Measurements from ENCODE around the gene EPHA6. TPM values are rescaled to one million over a fixed set of nuclear protein-coding genes. Genes with fewer than 3 reads are reported as not detected.
A peak's percentile ranks its signal among the peaks of the same experiment; 100 is the strongest.

The EPHA6 gene
- under 0.01 TPM in 1 of 2 replicates, not detected in the other for total RNA-seq
- polyA plus RNA-seq, result not detected in 2 replicates
- polyA plus RNA-seq (2012), result not detected in 2 replicates
- not detected in 2 replicates for polyA minus RNA-seq (ENCODE audit: low replicate concordance)

- Histone ChIP-seq H3K27ac (ENCODE audit: insufficient read depth, low read length) (no peak within 1 kb of the TSS), H3K9me3 (ENCODE audit: control insufficient read depth, insufficient read depth, low read depth, low read length) (no peaks in the 10 kb centered on the region), H3K9ac (ENCODE audit: insufficient read depth, low read length) (no peak within 1 kb of the TSS), H4K20me1 (ENCODE audit: control insufficient read depth, extremely low read depth, insufficient read depth, low read length) (no peaks in the 10 kb centered on the region), H3K79me2 (ENCODE audit: control insufficient read depth, insufficient read depth, low read length) (no peaks in the 10 kb centered on the region), H3K4me2 (ENCODE audit: extremely low read depth, insufficient read depth, low read length) (peak within 1 kb of the TSS; percentile 78), H3K4me1 (ENCODE audit: control insufficient read depth, extremely low read depth, insufficient read depth, low read length) (no peaks in the 10 kb centered on the region), H3K4me3 (replicated peaks in 1 of 4; ENCODE audit: control extremely low read depth in 1 of 4, insufficient read depth in 1 of 4, low read depth in 3 of 4, low read length in 4 of 4) (peak within 1 kb of the TSS; percentile 31 to 44 (median 34)), H2AFZ (ENCODE audit: low read length) (peak within 1 kb of the TSS; percentile 53), H3K36me3 (ENCODE audit: control insufficient read depth, insufficient read depth, low read length) (no peaks in the 10 kb centered on the region), H3K27me3 (ENCODE audit: control insufficient read depth, insufficient read depth, low read length) (peaks cover 11% of the 10 kb centered on the region)
- DNase-seq (ENCODE audit: low read depth in 2 of 2), result peak; percentile 46 to 58
- TF ChIP-seq CTCF (conservative IDR thresholded peaks at IDR 0.05 in 1 of 2, IDR thresholded peaks at IDR 0.05 in 1 of 2; ENCODE audit: low read depth in 1 of 2, low read length in 2 of 2) (peak in 1 of 2 donors; percentile 11), EZH2 (IDR thresholded peaks at IDR 0.05; ENCODE audit: low read length, missing control alignments) (peak; percentile 23)
Measured at GRCh38 chr3:96813820-96814650, at the start of gene EPHA6. TSS of gene EPHA6 (plus strand) at chr3:96814594.

- no peaks in the 10 kb centered on the region for H4K20me1 ChIP-seq (ENCODE audit: control insufficient read depth, extremely low read depth, insufficient read depth, low read length)
- no peaks in the 10 kb centered on the region for H3K4me1 ChIP-seq (ENCODE audit: control insufficient read depth, extremely low read depth, insufficient read depth, low read length)
- DNase-seq (ENCODE audit: low read depth in 2 of 2), result no peak
- no peaks in the 10 kb centered on the region for H3K9me3 ChIP-seq (ENCODE audit: control insufficient read depth, insufficient read depth, low read depth, low read length)
- H2AFZ ChIP-seq (ENCODE audit: low read length), result no peak overlapping the region
- H3K27ac ChIP-seq (ENCODE audit: insufficient read depth, low read length), result no peak overlapping the region
- H3K4me3 ChIP-seq (replicated peaks in 1 of 4; ENCODE audit: control extremely low read depth in 1 of 4, insufficient read depth in 1 of 4, low read depth in 3 of 4, low read length in 4 of 4), result no peak overlapping the region
- H3K9ac ChIP-seq (ENCODE audit: insufficient read depth, low read length), result no peak overlapping the region
- no peaks in the 10 kb centered on the region for H3K27me3 ChIP-seq (ENCODE audit: control insufficient read depth, insufficient read depth, low read length)
- no peaks in the 10 kb centered on the region for H3K79me2 ChIP-seq (ENCODE audit: control insufficient read depth, insufficient read depth, low read length)
- TF ChIP-seq EZH2 (IDR thresholded peaks at IDR 0.05; ENCODE audit: low read length, missing control alignments) (no peak), CTCF (conservative IDR thresholded peaks at IDR 0.05 in 1 of 2, IDR thresholded peaks at IDR 0.05 in 1 of 2; ENCODE audit: low read depth in 1 of 2, low read length in 2 of 2) (no peak)
- H3K4me2 ChIP-seq (ENCODE audit: extremely low read depth, insufficient read depth, low read length), result no peak overlapping the region
- H3K36me3 ChIP-seq (ENCODE audit: control insufficient read depth, insufficient read depth, low read length), result no peaks in the 10 kb centered on the region
Measured at GRCh38 chr3:96776818-96777217, 37.6 kb upstream of the EPHA6 start.

GRCh38 chr3:96779810-96780209 is 34.6 kb upstream of the EPHA6 start:
- Histone ChIP-seq H3K36me3 (ENCODE audit: control insufficient read depth, insufficient read depth, low read length) (no peaks in the 10 kb centered on the region), H3K4me2 (ENCODE audit: extremely low read depth, insufficient read depth, low read length) (no peak overlapping the region), H3K27me3 (ENCODE audit: control insufficient read depth, insufficient read depth, low read length) (no peaks in the 10 kb centered on the region), H4K20me1 (ENCODE audit: control insufficient read depth, extremely low read depth, insufficient read depth, low read length) (no peaks in the 10 kb centered on the region), H3K79me2 (ENCODE audit: control insufficient read depth, insufficient read depth, low read length) (no peaks in the 10 kb centered on the region), H3K4me3 (replicated peaks in 1 of 4; ENCODE audit: control extremely low read depth in 1 of 4, insufficient read depth in 1 of 4, low read depth in 3 of 4, low read length in 4 of 4) (no peak overlapping the region), H3K9me3 (ENCODE audit: control insufficient read depth, insufficient read depth, low read depth, low read length) (no peaks in the 10 kb centered on the region), H2AFZ (ENCODE audit: low read length) (no peak overlapping the region), H3K4me1 (ENCODE audit: control insufficient read depth, extremely low read depth, insufficient read depth, low read length) (no peaks in the 10 kb centered on the region), H3K27ac (ENCODE audit: insufficient read depth, low read length) (no peak overlapping the region), H3K9ac (ENCODE audit: insufficient read depth, low read length) (no peak overlapping the region)
- TF ChIP-seq EZH2 (IDR thresholded peaks at IDR 0.05; ENCODE audit: low read length, missing control alignments) (no peak), CTCF (conservative IDR thresholded peaks at IDR 0.05 in 1 of 2, IDR thresholded peaks at IDR 0.05 in 1 of 2; ENCODE audit: low read depth in 1 of 2, low read length in 2 of 2) (no peak)
- no peak for DNase-seq (ENCODE audit: low read depth in 2 of 2)
